HEK293T (cell line): ENCODE data around the gene IRF2.

Experiments used
- FOXA1 ChIP-seq: fragments of 450-650 bp; IDR thresholded peaks from 2 replicates; pipeline ENCODE4 v1.6.1; 2016; ENCODE audit warnings: mild to moderate bottlenecking
- HDGF ChIP-seq: fragments of 450-650 bp; IDR thresholded peaks from 2 replicates; pipeline ENCODE4 v1.6.1; 2017; ENCODE audit warnings: antibody characterized with exemption, borderline replicate concordance
- LEF1 ChIP-seq: fragments of 450-650 bp; IDR thresholded peaks from 2 replicates; pipeline ENCODE4 v1.6.1; 2017; ENCODE audit warnings: mild to moderate bottlenecking, borderline replicate concordance

DNA sequence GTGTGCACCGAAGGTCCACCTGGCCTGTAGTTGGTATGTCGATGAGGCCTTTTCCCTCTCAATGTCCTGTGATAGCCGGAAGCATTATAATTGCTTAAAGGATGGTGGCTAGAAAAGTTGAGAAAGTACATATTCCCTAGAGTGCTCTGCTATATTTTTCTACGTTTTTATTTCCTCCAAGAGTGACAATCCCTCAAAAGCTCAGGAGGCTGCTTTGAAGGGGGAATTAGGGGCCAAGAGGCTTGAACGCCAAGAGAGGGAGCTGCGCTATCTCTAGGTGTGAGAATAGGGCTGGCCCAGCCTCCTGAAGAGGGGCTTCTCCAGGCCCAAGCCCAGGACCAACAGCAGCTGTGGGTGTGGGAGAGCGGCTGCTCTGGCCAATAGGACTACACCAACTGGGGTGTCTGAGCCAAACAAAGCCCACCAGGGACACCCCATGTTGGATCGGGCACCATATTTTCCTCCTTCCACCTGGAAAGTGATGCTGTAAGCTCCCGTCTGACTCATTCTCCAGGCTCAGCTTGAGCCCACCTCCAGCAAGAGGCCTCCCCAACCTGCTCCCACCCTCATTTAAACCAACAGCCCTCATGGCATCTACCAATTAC is 124.0 kb downstream of the IRF2 start:
- TF ChIP-seq FOXA1, result no peak
- no peak for TF ChIP-seq HDGF
- no peak for TF ChIP-seq LEF1
